HuH-7 (cell line): ENCODE measurements around the gene CACNG4.

Experiments used
- DNase-seq: peaks from one replicate; pipeline ENCODE4 v3.0.0; 2011; ENCODE audit warnings: low spot score

Gene CACNG4

DNA sequence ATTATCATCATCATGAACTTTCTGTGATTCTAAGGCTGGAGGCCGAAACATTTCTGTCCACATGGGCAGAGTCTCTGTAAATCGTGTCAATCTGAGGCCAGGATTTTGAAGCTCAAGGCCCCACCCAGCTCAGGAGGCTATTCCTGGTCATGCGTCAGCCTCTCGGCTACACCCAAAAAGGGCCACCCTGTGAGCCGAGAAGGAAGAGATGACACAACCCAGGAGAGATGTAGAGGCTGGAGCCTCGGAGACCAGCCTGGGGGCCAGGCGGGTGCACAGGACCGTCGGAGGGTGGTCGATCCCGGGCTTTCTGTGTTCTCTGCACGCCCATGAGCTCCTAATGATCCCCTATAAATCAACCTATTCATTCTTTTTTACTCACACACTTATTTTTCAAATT lies 78.8 kb downstream of the CACNG4 start:
- DNase-seq = no peak

- no peak for DNase-seq
Measured at GRCh38 chr17:67044016-67044772, 79.7 kb downstream of the CACNG4 start, which contains the start of gene CACNG1. Gene CACNG1, plus strand, starts transcription at chr17:67044554. Its CDS starts 107 bp downstream, at chr17:67044661.

DNA sequence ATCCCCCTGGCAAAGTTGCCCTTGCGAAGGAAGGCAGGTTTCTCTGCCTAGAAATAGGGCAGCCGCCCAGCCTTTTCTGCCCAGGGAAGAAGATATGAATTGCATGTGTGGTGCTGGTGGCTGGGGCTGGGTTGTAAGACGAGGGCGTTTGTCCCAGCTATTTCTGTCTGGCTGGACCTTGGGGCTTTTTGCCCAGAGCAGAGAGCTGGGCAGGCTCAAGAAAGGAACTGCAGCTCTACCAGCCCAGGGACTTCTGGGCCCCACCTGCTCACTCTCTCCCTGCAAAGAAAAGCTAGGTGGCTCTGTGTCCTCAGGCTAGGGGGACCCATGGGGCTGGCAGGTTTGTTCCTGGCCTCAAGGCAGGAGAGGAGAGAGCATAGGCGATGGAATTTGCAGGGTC lies 80.4 kb downstream of the CACNG4 start:
- no peak for DNase-seq

DNA sequence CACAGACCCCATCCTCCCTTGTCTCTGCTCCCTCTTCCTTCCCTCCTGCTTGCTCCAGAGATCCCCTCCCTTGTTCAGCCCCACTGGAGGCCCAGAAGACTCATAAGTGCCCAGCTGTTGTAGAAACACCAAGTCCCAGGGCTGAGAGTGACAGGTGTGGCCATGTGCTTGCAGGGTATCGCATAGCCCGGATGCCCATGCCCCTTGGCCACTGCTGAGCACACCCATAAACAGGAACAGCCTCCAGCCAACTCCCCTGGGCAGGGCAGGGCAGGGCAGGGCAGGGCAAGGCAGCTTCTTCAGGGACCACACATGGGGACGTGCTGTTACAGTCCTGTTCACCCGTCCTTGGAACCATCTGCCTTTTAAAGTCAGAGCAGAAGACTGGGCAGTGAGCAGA lies 81.9 kb downstream of the CACNG4 start:
- no peak for DNase-seq

GRCh38 chr17:67047382-67047781 lies 82.9 kb downstream of the CACNG4 start:
- no peak for DNase-seq

DNA sequence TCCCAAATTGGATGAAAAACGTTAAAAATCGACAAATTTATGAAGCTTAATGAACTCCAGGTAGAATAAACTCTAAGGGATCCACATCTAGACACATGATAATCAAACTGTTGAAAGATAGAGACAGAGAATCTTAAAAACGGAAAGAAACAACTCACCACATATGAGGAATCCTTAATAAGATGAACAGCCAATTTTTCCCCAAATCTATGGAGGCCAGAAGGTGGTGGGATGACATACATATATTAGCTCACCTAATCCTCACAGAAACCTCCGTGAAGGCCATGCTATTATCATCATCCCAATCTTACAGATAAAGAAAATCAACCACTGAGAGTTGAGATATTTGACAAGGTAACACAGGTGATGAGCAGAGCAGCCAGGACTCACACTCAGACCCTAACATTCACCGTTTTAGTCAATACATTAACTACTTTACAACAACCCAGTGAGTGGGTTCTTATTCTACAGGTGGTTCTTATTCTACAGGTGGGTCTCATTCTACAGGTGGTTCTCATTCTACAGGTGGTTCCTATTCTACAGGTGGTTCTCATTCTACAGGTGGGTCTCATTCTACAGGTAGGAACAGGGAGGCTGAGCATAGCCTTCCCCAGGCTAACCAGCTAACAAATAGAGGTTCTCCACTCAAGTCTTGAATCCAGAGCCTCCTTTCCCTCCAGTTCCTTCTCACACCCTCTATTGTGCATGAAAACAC lies 84.7 kb downstream of the CACNG4 start:
- no peak for DNase-seq

DNA sequence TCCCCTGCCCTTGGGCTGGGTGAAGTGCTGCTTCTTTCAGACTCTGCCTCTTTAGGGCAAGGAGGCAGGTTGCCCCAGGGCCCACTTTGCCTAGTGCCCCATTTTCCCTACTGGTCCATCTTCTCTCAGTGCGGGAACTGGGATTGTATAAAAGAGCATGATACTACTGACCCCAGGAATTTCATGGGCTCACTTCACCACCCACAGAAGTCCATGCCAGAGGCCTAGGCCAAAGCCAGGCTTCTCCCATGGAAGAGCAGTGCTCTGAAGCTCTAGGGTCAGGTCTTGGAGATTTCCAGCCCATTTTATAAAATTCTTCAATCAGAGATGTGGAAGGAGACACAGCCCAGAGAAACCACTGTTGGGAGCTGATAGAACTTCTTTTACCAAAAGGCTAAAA lies 85.6 kb downstream of the CACNG4 start:
- DNase-seq = no peak

GRCh38 chr17:67050471-67051154 lies 86.1 kb downstream of the CACNG4 start:
- DNase-seq = no peak

DNA sequence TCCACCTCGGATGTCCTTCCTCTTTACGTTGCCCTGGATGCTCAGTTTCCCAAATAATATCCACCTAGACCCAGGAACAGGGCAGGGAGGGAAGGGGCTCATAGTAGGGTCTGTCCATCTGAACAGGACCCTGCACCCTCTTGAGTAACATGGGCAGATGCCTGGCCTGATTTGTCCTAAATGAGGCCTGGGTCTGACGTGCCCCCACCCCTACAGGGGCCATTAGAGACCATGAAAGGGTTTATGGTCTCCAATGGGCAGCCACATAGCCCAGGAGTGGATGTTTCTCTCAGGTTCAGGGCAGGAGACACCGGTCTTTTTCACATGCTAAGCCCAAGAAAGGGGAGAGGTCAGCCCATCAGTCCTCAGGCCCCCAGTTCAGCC lies 86.6 kb downstream of the CACNG4 start:
- no peak for DNase-seq

DNA sequence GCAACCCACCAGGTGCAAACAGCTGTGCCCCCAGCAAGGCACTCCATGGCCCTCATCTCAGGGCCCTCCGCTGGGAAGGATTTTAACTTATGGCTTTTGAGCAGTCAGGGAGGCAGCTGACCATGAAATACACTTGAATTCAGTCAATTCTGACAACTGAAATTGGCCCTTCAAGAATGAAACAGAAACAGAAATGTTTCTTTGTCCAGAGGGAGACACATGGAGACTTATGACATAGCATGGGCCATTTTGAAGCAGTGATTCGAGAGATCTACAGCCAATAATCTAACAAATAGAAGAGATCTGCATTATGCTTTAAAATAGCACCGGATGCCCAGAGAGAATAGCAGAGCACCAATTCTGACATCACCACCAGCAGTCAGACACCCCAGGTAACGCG lies 87.3 kb downstream of the CACNG4 start:
- no peak for DNase-seq

GRCh38 chr17:67052720-67053437 lies 88.4 kb downstream of the CACNG4 start:
- no peak for DNase-seq

GRCh38 chr17:67053438-67054000 lies 89.0 kb downstream of the CACNG4 start:
- DNase-seq = no peak

- no peak for DNase-seq
Measured at GRCh38 chr17:67054011-67054591, 89.6 kb downstream of the CACNG4 start.

- no peak for DNase-seq
Measured at GRCh38 chr17:67054608-67055007, 90.1 kb downstream of the CACNG4 start.

DNA sequence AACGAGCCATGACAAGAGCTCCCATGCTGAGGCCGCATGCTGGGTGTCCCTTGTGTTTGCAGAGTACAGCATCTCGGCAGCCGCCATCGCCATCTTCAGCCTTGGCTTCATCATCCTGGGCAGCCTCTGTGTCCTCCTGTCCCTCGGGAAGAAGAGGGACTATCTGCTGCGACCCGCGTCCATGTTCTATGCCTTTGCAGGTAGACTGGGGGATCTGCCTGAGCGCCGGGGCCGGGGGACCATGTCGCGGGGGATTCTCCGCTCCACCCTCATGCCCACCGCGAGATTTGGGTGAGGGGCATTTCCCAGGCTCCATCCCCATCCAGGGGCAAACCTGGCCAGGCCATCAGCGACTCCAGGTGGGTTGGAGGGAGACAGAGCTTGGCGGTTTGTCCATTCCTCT lies 90.5 kb downstream of the CACNG4 start:
- DNase-seq = no peak

DNA sequence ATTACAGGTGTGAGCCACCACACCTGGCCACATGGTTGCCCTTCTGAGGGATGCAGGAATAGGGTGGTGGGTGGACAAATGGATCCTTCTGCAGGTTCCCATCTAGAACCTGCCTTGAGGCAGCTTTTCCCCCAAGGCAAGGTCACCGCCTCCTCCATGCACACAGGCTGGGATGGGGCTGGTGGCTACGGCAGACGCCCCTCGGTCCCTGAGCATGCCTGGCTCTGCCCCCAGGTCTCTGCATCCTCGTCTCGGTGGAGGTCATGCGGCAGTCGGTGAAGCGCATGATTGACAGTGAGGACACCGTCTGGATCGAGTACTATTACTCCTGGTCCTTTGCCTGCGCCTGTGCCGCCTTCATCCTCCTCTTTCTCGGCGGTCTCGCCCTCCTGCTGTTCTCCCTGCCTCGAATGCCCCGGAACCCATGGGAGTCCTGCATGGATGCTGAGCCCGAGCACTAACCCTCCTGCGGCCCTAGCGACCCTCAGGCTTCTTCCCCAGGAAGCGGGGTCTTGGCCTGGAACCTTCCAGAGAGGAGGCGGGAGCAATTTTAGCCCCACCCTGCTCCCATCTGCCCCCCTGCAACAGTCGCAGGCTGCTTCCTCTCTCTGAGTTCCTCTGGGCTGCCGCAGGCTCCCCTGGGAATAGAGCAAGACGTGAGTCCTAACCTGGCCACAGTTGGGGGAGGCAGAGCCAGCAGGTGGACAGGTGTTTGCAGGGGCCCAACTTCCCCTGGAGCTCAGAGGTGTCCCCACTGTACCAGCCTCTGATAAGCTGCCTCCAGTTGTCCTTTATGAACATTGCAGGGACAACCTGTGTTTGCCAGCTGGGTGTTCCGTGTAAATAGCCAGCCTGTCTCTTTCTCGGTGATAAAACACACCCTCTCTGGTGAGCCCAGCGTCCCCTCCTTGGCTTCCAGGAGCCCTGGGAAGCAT lies 91.6 kb downstream of the CACNG4 start:
- DNase-seq = no peak

DNA sequence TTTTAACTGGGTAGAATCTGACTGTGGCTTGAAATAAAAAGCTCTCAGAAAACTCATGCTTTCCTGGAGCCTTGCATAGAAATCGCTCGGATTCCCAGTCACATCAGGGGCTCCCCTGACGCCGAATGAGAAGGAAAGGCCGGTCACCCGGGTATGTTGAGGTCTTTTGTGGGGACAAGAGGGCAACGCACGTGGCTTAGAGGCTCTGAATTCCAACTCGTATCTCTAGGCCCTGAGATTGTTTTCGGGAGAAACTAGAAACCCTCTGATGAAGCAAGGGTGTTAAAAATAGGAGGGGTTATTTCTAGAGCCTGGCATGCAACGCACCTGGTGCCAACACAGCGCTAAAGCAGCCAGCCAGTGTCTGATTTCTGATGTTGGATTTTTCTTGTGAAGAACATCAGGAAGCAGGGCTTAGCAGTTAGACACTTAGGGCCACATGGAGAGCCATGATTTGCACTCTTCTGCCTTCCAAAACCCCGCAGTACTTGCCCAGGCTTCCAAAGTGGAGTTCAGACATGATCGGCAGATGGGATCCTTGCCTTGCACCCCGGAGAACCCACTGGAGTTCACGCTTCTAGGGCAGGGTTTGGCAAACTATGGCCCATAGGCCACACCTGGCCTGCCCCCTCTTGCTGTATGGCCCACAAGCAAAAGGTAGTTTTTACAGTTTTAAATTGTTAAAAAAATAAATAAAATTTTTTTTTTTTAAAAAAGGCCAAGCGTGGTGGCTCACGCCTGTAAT lies 92.4 kb downstream of the CACNG4 start:
- no peak for DNase-seq

- no peak for DNase-seq
Measured at GRCh38 chr17:67058036-67058435, 93.5 kb downstream of the CACNG4 start.

DNA sequence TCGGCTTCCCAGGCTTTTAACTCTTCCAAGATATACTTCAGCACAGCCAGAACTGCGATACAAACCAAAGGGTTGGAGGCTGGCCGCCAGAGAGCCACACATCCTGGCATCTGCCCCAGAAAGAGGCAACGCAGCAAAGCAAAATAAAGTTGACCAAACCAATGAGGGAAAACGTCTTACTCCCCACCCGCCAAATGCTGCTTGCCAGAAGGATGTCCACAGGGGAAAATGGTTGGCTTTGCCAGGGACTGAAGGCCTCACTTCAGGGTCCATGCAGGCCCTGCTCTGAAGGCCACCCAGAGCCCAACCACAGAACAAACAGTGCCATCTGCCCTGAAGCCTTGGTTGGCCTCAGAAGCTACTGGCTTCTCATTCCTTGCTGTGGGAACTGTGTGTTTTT lies 94.9 kb downstream of the CACNG4 start:
- DNase-seq = no peak

DNA sequence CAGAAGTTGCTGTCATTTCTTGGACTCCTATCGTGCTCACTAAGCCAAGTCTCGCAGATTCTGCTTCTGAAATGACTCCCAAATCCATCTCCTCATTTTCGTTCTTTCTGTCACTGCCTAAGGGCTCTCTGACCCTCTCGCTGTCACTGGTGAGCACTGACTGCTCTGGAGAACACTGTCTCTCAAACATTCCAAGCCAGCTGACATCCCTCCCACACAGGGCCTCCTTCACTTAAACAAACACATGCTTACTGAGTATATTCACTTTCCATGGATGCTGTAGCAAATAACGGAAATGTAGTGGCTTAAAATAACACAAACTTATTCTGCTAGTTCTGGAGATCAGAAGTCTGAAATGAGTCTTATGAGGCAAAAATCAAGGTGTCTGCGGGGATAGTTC lies 98.6 kb downstream of the CACNG4 start:
- no peak for DNase-seq
